GM19395 (cell line): ENCODE data around the gene DNAJC18.
"Not testable (repeated sequence)": the region's sequence is repeated elsewhere in the genome, so short reads cannot be mapped to it uniquely, and the experiment has no call there.

Experiments used
- ATAC-seq: cut with Tn5 transposase; IDR thresholded peaks from one replicate; pipeline ENCODE4 v1.9.1; 2021; ENCODE audit warnings: mild to moderate bottlenecking, moderate library complexity; ENCODE audit not compliant: unreplicated experiment

DNAJC18 gene

DNA sequence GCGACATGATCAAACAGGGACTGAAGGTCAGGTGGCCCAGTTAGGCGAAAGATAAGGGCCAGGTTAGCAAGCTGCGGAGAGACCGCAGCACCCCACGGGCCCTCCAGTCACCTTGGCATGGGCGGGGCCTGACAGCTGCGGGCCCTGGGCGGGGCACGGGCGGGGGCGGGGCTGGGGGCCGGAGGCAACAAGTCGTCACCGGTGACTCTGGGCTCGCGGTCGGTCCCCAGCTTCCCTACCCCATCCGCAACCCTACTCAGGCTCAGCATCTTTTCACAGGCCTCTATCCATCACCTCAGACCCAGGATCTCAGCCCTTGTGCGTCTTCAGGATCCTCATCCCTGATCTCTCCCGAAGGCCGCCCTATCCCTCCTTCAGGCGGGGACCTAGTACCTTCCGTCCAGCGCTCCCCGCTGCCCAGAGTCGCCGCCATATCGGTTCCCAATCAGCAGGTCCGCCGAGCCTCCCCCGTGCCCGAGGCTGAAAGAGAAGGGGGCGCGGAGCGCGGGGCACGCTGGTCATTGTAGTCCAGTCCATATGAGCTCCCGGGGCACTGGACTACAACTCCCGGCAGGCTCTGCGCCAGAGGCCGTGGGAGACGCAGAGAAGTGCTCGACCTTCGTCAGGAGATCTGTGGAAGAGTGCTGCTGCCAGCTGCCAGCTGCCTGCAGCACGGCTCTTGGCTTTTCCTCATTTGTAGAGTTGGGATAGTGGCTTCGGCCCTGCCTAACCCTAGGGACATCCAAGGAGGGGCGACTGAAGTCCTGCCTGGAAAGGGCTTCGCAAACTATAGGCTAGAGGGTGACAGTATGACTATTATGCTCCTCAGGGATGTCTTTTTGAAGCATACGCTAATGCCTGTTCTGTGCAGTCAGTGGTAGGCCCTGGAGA lies at the start of gene DNAJC18:
TSS of gene DNAJC18 (minus strand) at position 513 of the 891 bp plus-strand sequence. CDS start at position 433, 80 bp downstream.
- peak; percentile 91 for ATAC-seq

DNA sequence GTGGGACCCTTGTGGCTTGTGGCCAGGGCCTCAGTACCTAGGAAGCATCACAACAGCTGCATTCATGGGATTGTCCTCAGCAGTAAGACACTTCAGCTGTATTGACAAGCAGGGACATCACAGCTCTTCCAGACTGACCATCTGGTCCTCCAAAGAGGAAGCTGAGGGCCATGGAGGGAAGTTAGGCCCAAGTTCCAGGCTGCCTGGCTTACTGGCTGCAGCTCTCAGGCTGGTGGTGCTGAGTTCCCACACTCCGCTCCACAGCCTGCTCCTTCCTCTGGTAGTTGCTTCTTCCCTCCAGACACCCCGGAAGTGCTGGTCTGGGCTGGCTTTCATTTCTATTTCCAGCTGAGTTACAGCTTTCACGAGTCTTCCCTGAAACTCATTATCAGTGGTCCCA lies 48.9 kb upstream of the DNAJC18 start:
- no peak for ATAC-seq

DNA sequence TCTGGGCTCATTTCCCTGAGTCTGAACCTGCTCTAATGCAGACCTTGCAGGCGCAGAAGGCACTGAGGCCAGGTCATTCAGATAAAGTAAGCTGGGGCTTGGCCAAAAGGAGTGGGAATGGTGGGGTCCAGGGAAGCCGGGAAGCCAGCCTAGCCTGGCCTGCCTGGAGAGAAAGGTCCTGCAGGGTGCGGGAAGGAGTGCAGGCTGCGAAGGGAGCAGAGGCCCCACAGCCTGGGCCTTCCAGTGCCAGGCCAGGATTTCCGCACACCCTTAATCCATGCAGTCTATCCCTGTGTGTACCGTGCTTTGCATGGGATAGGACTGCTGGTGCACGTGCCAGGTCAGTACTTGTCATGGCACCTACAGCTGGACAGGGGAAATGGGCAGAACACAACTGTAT lies 46.9 kb upstream of the DNAJC18 start:
- no peak for ATAC-seq

DNA sequence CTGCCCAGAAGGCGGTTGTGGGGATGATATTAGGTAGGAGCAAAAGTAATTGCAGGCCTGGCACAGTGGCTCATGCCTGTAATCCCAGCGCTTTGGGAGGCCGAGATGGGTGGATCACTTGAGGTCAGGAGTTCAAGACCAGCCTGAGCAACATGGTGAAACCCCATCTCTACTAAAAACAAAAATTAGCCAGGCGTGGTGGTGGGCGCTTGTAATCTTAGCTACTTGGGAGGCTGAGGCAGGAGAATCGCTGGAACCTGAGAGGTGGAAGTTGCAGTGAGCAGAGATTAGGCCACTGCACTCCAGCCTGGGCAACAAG lies 43.5 kb upstream of the DNAJC18 start:
- ATAC-seq = not testable (repeated sequence)

DNA sequence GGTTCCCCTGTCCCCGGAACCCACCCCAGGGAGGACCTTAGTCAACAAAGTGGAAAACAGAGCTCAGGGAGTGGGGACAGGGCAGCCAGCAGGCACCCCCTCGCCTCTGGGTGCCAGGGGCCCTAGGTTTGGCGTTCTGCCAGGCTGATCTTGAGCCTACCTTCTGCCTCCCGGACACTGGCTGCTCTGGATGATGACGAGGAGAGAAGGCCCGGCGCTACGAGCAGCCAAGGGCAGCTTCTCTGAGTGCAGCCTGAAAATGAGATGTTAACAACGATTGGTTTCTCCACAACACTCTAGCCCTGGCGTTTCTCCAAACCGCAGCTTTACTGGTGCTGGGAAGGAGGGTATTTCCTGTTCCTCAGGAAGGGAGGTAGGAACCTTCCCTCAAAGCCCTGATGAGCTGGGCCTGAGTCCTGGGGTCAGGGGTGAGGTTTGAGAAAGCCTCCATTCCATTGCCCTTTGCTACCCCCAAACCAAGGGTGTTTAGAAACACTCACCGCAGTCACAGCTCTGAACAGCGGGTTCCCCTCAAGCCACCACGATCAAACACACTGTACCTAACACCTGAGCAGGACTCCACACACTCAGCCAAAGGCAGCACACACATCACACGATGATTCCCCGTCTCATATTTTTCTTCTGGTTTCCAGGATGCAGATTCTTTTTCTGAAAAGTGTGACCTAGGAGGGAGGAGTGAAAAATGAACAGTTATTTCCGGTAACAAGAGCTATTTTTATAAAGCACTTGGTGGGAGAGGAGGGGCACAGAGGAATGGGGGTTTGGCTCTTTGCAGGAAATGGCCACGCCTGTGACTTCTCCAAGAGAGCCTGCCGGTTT lies 42.9 kb upstream of the DNAJC18 start, which contains the start of gene STING1:
TSS of gene STING1 (minus strand) at position 709 of the 840 bp plus-strand sequence. CDS start 1,054 bp downstream, outside the sequence.
- ATAC-seq = peak; percentile 55

DNA sequence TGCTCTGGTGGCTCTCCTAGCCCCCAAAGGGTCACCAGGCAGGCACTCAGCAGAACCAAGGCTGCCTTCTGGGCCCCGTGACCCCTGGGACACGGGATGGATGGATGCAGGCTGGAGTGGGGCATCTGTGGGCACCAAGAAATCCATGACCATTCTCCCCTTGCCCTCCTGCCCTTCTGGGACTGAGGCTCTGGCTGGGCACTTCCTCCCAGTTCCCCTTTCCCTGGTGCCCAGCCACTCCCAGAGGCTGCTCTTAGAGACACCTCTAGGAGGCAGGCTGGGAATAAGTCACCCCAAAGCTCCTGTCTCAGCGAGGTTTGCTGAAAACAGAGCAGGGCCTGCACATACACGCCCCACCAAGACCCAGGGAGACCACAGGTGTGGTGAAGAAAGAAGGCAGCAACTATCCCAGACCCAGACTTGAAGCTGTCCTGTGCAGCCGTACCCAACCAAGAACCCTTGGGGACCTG lies 42.3 kb upstream of the DNAJC18 start:
- ATAC-seq = peak; percentile 30

DNA sequence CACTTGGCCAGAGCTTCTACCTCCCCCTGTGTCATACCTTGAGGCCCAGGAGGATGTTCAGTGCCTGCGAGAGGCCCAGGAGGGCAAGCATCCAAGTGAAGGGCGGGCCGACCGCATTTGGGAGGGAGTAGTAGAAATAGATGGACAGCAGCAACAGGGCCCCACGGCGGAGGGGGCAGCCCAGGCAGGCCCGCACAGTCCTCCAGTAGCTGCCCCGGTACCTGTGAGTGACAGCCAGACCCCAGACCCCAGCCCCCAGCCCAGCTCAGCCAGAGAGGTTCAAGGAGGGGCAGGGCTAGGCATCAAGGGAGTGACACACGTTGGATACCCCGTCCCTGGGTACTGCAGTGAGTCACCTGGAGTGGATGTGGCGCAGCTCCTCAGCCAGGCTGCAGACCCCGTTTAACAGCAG lies 41.8 kb upstream of the DNAJC18 start:
- peak; percentile 16 for ATAC-seq

DNA sequence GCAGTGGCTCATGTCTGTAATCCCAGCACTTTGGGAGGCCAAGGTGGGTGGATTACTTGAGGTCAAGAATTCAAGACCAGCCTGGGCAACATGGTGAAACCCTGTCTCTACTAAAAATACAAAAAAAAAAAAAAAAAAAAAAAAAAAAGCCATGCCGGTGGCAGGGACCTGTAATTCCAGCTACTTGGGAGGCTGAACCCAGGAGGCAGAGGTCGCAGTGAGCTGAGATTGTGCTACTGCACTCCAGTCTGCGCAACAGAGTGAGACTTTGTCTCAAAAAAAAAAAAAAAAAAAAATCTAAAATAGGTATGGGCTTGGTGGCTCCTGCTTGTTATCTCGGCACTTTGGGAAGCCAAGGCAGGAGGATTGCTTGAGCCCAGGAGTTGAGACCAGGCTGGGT lies 40.4 kb upstream of the DNAJC18 start:
- not testable (repeated sequence) for ATAC-seq

DNA sequence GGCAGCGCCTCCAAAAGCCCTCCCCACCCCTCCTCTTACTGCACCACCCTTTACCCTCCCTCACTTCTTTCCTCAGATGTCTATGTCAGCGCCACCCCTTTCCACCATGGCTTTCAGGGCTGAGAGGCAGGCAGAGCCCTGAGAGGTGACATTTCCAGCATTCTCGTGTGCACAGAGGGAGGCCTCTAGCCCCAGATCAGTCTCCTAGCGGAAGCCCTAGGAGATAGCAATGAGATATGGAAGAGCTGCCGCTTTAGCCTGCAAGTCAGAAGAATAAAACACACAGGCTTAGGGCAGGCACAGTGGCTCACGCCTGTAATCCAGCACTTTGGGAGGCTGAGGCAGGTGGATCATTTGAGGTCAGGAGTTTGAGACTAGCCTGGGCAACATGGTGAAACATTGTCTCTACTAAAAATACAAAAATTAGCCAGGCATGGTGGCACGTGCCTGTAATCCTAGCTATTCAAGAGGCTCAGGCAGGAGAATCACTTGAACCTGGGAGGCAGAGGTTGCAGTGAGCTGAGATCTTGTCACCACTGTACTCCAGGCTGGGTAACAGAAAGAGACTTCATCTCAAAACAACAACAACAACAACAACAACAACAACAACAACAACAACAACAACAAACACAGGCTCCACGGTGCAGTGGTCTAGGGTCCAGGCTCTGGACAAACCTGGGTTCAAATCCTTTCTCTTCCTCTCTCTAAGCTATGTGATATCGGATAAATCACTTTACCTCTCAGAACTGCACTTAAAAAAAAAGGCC lies 39.5 kb upstream of the DNAJC18 start:
- ATAC-seq = not testable (repeated sequence)

DNA sequence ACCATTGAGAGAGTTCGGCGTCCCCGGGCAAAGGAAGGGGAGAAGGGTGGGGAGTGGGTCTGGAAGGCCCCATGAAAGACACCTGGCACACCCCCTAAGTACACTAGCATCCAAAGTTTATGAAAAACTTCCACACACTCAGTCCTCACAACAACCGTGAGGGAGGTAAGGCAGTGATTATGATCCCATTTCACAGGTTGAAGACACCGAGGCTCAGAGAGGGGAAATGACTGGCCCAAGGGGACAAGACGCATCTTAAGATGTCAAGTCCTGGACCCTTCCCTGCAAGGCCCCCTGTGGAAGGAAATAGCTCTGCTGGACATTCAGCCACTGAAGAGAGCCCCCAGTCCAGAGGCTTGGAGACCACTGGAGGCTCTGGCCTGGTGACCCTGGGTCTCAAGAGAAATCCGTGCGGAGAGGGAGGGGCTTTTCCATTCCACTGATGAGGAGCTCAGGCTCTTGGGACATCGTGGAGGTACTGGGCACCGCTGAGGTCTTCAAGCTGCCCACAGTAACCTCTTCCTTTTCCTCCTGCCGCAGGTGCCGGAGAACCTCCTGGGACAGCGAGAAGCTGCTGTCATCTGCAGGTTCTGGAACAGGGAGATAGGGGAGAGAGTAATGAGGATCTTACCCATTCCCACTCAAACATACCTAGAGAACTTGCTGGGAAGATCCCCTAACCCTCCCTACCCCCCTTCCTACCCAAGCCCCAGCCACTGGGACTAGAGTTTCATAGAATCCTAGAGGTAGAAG lies 36.7 kb upstream of the DNAJC18 start:
- no peak for ATAC-seq

DNA sequence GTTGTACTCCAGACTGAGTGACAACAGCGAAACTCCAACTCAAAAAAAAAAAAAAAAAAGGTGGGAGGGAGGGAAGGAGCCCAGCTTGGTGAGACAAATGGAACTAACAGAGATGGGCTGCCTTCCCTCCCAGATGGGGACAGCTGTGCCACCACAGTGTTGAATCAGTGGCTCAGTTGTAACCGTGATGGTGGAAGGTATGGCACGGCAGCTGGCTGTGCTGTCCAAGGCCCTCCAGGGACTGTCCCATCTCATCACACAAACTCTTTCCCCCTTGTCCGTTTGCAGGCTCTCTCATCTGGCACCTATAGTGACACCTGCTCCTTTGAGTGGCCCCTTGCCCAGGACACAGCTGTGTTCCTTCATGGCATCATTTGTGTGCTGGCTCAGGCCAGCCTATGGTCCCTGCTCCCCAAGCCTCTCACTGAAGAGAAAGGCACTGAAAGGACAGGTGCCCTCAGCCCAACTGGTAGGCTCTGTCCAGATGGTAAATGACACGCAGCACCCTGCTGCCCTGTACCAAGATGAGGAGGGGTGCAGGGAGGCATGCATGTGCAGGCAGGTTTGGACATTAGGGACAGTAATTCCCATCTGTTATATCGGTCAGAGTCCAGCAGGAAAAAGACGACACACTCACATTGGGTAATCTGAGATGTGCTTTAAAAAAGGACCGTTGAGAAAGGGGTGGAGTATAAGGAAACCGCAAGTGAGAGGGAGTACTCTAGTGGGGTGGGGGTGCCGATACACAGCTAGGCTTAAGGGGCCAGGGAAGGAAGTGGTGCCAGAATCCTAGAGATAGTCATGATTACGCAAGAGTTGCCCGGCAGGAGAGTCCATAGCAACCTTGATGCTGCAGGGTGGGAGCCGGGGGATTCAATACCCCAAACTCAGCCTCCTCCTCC lies 35.8 kb upstream of the DNAJC18 start:
- ATAC-seq = no peak

DNA sequence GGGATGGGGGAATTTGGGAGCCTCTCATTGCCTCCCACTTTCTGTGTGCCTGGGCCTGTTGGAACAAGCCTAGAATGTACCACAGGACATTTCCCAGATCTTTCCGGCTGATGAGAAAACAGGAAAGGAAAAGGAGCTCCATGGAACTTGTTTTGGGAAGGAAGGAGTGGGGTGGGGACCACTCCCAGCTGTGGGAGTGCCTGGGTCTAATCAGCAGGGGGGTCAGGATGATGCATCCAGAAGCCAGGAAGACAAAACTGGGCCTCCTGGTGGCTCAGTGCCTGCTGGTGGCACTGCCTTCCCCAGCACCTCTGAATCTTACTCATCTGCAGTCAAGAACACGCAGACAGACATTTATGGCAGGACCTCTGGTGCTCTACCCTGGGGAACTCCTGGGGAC lies 34.2 kb upstream of the DNAJC18 start:
- no peak for ATAC-seq

DNA sequence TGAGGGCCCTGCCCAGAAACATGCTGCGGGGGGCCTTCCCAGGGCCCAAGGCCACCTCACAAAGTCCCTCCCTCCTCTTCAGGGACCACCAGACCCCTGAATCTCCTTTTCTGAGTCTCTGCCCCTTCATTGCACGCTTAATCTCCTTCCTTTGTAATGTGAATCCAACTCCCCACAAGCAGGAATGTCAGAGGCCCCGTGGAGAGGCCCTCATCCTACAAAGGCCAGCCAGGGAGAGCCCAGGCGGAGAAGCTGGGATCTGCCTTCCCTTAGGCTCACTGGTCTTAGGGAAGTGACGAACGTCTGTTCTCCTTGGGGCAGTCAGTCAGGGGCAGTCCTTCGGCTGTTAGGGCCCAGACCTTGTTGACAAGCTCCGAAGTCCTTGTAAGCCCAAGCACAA lies 33.8 kb upstream of the DNAJC18 start:
- no peak for ATAC-seq

DNA sequence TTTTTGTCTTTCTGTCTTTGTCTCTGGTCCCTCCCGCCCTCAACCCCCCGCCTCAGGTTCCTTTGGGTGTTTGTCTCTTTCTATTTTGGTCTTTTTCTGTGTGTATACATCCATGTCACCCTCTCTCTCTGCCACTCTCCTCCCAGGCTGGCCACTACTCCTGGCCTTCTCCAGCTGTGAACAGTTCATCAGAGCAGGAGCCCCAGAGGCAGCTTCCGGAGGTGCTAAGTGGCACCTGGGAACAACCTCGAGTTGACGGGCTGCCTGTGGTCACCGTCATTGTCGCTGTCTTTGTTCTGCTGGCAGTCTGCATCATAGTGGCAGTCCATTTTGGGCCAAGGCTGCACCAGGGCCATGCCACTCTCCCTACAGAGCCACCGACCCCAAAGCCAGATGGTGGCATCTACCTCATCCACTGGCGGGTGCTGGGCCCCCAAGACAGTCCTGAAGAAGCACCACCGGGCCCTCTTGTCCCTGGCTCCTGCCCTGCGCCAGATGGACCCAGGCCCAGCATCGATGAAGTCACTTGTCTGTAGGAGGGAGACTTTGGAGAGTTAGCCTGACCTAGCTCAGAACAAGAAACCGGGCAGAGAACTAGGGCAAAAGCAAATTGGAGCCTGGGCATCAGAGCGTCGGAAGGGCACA lies 33.2 kb upstream of the DNAJC18 start:
- no peak for ATAC-seq

DNA sequence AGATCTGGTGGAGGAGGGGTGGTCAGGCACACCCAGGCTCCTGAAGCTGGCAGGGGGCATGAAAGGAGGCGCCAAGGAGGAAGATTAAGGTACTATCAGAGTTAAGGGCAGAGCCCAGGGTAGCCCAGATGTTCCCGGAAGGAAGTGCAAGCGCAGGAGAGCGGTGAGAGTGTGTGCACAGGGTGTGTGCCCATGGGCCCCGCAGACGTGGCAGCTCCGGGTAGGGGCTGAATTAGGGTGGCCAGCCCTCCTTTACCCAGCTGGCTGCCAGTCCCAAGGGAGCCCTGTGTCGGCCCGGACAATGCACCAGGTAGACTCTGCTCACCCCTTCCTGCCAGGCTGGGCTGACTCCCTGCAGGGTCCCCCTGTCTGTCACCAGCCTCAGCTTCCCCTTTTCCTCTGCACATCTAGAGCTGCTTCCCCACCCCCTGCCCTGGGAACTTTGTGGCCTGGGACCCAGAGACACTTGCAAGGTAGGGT lies 31.5 kb upstream of the DNAJC18 start, which contains the start of gene SMIM33:
TSS of gene SMIM33 (plus strand) at position 184 of the 480 bp plus-strand sequence. CDS start at position 302, 118 bp downstream.
- ATAC-seq = no peak

DNA sequence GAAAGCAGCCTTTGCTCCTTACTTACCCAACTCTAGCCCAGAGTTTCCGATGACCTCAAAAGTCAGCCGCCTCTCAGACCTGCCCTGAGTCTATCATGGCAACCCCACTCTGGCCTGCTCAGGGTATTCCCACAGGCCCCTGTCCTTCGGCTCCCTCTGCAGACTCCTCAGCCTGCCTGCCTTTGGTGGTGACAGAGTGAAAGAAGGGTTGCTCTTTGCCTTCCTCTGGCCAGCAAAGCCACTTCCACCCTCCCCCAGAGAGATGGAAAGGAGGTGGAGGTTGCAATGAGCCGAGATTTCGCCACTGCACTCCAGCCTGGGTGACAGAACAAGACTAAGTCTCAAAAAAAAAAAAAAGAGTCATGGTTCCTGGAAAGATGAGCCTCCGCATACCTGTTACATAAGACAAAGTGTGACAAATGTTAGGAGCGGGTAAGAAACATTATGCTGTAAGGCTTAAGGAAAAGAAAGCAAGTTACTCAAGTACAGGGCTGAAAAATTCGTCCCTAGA lies 29.2 kb upstream of the DNAJC18 start:
- no peak for ATAC-seq

DNA sequence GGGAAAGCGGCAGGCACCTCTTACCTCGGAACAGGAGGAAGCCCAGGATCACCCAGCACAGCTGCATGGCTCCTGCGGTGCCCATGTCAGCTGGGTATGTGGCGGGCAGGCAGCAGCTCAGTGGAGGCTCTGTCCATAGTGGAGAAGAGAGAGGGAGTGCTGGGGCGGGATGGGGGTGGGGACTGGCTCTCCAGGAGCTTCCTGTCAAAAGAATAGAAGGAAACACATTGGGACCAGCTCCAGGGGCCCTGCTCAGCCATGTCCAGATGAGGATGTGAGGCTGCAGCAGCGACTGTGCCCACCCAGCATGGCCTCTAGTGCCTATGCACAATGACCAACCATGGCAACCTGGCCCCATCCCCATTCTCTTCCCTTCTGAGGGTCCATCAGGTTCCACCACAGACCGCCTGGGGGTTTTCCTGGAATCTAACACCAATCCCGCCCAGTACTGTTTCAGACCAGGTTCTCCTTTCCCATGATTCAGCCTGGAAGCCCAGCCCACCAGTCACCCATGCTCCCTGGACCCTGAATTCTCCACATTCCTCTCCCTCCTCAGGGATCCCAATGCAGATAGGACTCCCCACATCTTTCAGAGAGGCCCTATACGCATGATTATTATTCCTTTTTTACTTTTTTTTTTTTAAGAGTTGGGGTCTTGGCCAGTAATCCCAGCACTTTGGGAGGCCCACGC lies 23.4 kb upstream of the DNAJC18 start, which contains the start of gene ECSCR:
TSS of gene ECSCR (minus strand) at position 158 of the 691 bp plus-strand sequence. CDS start at position 85, 73 bp downstream.
- ATAC-seq = no peak
